CD14-positive monocyte (primary cell): ENCODE measurements around the gene SYAP1. TPM values are rescaled to one million over a fixed set of nuclear protein-coding genes. Genes with fewer than 3 reads are reported as not detected.

Experiments used
- DNase-seq, 3 donors: peaks; one replicate each; pipeline ENCODE4 v3.0.0-alpha.2; 2011 to 2022
- H2AFZ ChIP-seq: 2 replicates; pipeline ENCODE4 v1.6.0; 2012; ENCODE audit warnings: mild to moderate bottlenecking, low read depth, low read length, inconsistent platforms; ENCODE audit not compliant: insufficient read depth, poor library complexity, severe bottlenecking
- H3K27ac ChIP-seq, 2 donors: 1 replicate in 1 of 2; 2 replicates in 1 of 2; pipeline ENCODE4 v1.5.1; 2012 to 2013; ENCODE audit warnings: low read length in 2 of 2, control low read depth in 1 of 2, inconsistent platforms in 1 of 2, low read depth in 1 of 2, mild to moderate bottlenecking in 1 of 2
- H3K27me3 ChIP-seq, 2 donors: one replicate each; pipeline versions ENCODE4 v1.6.0 to v1.6.1; 2011 to 2013; ENCODE audit warnings: low read length in 2 of 2; ENCODE audit not compliant: control insufficient read depth in 2 of 2, insufficient read depth in 2 of 2
- H3K36me3 ChIP-seq, 2 donors: replicated peaks in 1 of 2; 1 replicate in 1 of 2; 2 replicates in 1 of 2; pipeline versions ENCODE4 v1.5.1 to v1.6.1; 2012 to 2013; ENCODE audit warnings: low read length in 2 of 2, control low read depth in 1 of 2, inconsistent platforms in 1 of 2, mild to moderate bottlenecking in 1 of 2; ENCODE audit not compliant: insufficient read depth in 2 of 2, control insufficient read depth in 1 of 2
- H3K4me1 ChIP-seq, 2 donors: 1 replicate in 1 of 2; 2 replicates in 1 of 2; pipeline versions ENCODE4 v1.5.1 to v1.6.1; 2012 to 2013; ENCODE audit warnings: low read length in 2 of 2, control low read depth in 1 of 2, inconsistent platforms in 1 of 2, mild to moderate bottlenecking in 1 of 2, moderate library complexity in 1 of 2; ENCODE audit not compliant: insufficient read depth in 2 of 2, control insufficient read depth in 1 of 2
- H3K4me2 ChIP-seq: replicated peaks from 2 replicates; pipeline ENCODE3; 2012; ENCODE audit warnings: low read length, moderate library complexity, mild to moderate bottlenecking; ENCODE audit not compliant: poor library complexity, severe bottlenecking; ENCODE audit errors: extremely low read depth
- H3K4me3 ChIP-seq, 3 experiments: fragments of 200-600 bp in 1 of 3; sonication (generic) in 1 of 3; replicated peaks in 1 of 3; 1 replicate in 2 of 3; 2 replicates in 1 of 3; pipeline ENCODE4 v1.5.1; 2011 to 2013; ENCODE audit warnings: low read length in 3 of 3, mild to moderate bottlenecking in 3 of 3, control low read depth in 2 of 3, low read depth in 2 of 3, inconsistent platforms in 1 of 3, moderate library complexity in 1 of 3
- H3K79me2 ChIP-seq: 2 replicates; pipeline ENCODE4 v1.6.0; 2012; ENCODE audit warnings: mild to moderate bottlenecking, control low read depth, inconsistent platforms, low read length, moderate library complexity; ENCODE audit not compliant: insufficient read depth
- H3K9ac ChIP-seq: 2 replicates; pipeline ENCODE4 v1.6.0; 2017; ENCODE audit warnings: low read length, mild to moderate bottlenecking; ENCODE audit not compliant: insufficient read depth, poor library complexity, severe bottlenecking
- H3K9me3 ChIP-seq, 2 donors: replicated peaks in 1 of 2; 1 replicate in 1 of 2; 2 replicates in 1 of 2; pipeline versions ENCODE4 v1.5.1 to v1.6.1; 2012 to 2013; ENCODE audit warnings: low read length in 2 of 2, control low read depth in 1 of 2; ENCODE audit not compliant: control insufficient read depth in 1 of 2, insufficient read depth in 1 of 2
- H4K20me1 ChIP-seq: 2 replicates; pipeline ENCODE4 v1.6.0; 2012; ENCODE audit warnings: mild to moderate bottlenecking, low read length, control low read depth, moderate library complexity; ENCODE audit not compliant: insufficient read depth
- H3K27ac Mint-ChIP-seq, 7 donors: one replicate each; pipeline ENCODE4 v1.8.0; 2020; ENCODE audit warnings: mild to moderate bottlenecking in 7 of 7, mixed read lengths in 7 of 7, moderate library complexity in 6 of 7, inconsistent platforms in 2 of 7
- H3K27me3 Mint-ChIP-seq, 3 donors: one replicate each; pipeline ENCODE4 v1.8.0; 2021 to 2022; ENCODE audit warnings: low read depth in 3 of 3, mild to moderate bottlenecking in 3 of 3, mixed read lengths in 3 of 3, moderate library complexity in 3 of 3, inconsistent platforms in 1 of 3
- H3K36me3 Mint-ChIP-seq, 2 donors: one replicate each; pipeline ENCODE4 v1.8.0; 2020; ENCODE audit warnings: mixed read lengths in 2 of 2, inconsistent platforms in 1 of 2, mild to moderate bottlenecking in 1 of 2
- H3K4me1 Mint-ChIP-seq: one replicate; pipeline ENCODE4 v1.8.0; 2020; ENCODE audit warnings: mild to moderate bottlenecking, mixed read lengths
- H3K4me3 Mint-ChIP-seq, 2 donors: one replicate each; pipeline ENCODE4 v1.8.0; 2020; ENCODE audit warnings: mild to moderate bottlenecking in 2 of 2, mixed read lengths in 2 of 2, moderate library complexity in 1 of 2
- H3K9me3 Mint-ChIP-seq, 7 donors: one replicate each; pipeline ENCODE4 v1.8.0; 2020 to 2022; ENCODE audit warnings: mixed read lengths in 7 of 7, mild to moderate bottlenecking in 6 of 7, moderate library complexity in 6 of 7, inconsistent platforms in 2 of 7
- WGBS: methylation state at CpG from one replicate; pipeline ENCODE4 v1.1.5; 2013; ENCODE audit warnings: missing lambda C conversion rate; ENCODE audit not compliant: insufficient coverage; 5-methylcytosine and 5-hydroxymethylcytosine counted together
- intact Hi-C, 2 donors: fragments of 100-400 bp; cut with micrococcal nuclease; formaldehyde crosslinking; loops; one replicate each; pipeline versions ENCODE4 v1.15.0 to v1.15.1; 2023
- polyA plus RNA-seq, 3 donors: library from polyadenylated mRNA; depleted of rRNA in 1 of 3; unstranded in 2 of 3; stranded (reverse) in 1 of 3; fragments of 300-500 nt in 2 of 3; fragments of >200 nt in 1 of 3; fragmentation: Illumina TruSeq in 2 of 3; gene quantifications; 1 replicate in 2 of 3; 2 replicates in 1 of 3; pipeline ENCODE4 v1.2.3, GENCODE V29; 2012 to 2021
- TF ChIP-seq, protein P1 (sequence below): fragments of 200-600 bp; IDR thresholded peaks from one replicate; pipeline ENCODE4 v1.8.0; 2022; ENCODE audit warnings: antibody characterized with exemption, mild to moderate bottlenecking

Gene SYAP1
- polyA plus RNA-seq, 3 donors: 4.2 to 9.0 (median 7.1) TPM

DNA sequence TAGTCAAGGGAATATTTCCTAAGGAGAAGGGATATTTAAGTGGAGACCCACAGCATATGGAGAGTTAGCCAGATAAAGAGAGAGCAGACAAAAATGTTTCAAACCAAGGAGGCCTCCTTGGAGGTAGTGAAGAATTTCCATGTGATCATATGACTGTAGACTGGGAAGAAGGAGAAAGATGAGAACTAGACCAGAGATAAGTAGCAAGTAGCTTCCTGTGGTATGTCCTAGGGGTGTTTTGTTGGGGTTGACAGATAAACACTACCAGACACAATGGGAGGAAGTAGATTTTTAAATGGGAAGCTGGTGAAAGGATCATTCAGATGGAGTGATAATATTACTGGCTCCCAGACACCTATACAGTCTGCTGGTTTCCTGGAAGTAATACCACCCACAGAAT, 13.6 kb downstream of the SYAP1 start:
- Histone ChIP-seq H3K9me3 (no peaks in the 10 kb centered on the region), H3K9ac (no peak overlapping the region), H2AFZ (no peak overlapping the region), H3K4me2 (no peak overlapping the region), H3K27me3 (peaks cover 0 to 4% of the 10 kb centered on the region in 2 donors), H3K4me3 (no peak overlapping the region), H4K20me1 (peaks cover 12% of the 10 kb centered on the region), H3K79me2 (peaks cover 7% of the 10 kb centered on the region), H3K36me3 (peaks cover 24 to 25% of the 10 kb centered on the region in 2 donors), H3K27ac (no peak overlapping the region), H3K4me1 (no peaks in the 10 kb centered on the region)
- TF ChIP-seq, protein P1, sequence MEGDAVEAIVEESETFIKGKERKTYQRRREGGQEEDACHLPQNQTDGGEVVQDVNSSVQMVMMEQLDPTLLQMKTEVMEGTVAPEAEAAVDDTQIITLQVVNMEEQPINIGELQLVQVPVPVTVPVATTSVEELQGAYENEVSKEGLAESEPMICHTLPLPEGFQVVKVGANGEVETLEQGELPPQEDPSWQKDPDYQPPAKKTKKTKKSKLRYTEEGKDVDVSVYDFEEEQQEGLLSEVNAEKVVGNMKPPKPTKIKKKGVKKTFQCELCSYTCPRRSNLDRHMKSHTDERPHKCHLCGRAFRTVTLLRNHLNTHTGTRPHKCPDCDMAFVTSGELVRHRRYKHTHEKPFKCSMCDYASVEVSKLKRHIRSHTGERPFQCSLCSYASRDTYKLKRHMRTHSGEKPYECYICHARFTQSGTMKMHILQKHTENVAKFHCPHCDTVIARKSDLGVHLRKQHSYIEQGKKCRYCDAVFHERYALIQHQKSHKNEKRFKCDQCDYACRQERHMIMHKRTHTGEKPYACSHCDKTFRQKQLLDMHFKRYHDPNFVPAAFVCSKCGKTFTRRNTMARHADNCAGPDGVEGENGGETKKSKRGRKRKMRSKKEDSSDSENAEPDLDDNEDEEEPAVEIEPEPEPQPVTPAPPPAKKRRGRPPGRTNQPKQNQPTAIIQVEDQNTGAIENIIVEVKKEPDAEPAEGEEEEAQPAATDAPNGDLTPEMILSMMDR: no peak
- peak overlapping the region in 2 of 7 donors; percentile 64 to 67 for H3K27ac Mint-ChIP-seq
- peaks cover 0 to 32% (median 2%) of the 10 kb centered on the region in 3 donors for H3K27me3 Mint-ChIP-seq
- intact Hi-C loops: no loop called here
- no peak for DNase-seq
- no peaks in the 10 kb centered on the region for H3K4me1 Mint-ChIP-seq
- H3K36me3 Mint-ChIP-seq: peaks cover 18 to 27% of the 10 kb centered on the region in 2 donors
- no peak overlapping the region for H3K4me3 Mint-ChIP-seq
- peaks cover 0 to 7% (median 2%) of the 10 kb centered on the region in 7 donors for H3K9me3 Mint-ChIP-seq

DNA sequence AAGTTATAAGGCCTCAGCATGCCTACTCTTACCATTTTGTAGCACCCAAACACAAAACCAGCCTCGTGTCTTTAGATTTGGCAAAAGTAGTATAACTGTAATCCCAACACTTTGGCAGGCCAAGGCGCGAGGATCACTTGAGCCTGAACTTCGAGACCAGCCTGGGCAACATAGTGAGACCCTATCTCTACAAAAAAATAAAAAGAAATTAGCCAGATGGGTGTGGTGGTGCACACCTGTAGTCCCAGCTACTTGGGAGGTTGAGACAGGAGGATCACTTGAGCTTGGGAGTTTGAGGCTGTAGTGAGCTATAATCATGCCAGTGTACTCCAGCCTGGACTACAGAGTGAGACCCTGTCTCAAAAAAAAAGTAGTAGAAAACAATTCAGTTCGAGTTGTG, 17.6 kb downstream of the SYAP1 start:
- no peak overlapping the region for H3K4me3 ChIP-seq
- H3K36me3 ChIP-seq: peaks cover 24 to 54% of the 10 kb centered on the region in 2 donors
- H3K9ac ChIP-seq: no peak overlapping the region
- TF ChIP-seq, protein P1: no peak
- WGBS: no CpG with 5 or more reads among the region's 5 CpGs
- H3K79me2 ChIP-seq: no peaks in the 10 kb centered on the region
- H3K4me1 ChIP-seq: no peaks in the 10 kb centered on the region
- H2AFZ ChIP-seq: no peak overlapping the region
- no peaks in the 10 kb centered on the region for H3K9me3 ChIP-seq
- peaks cover 40 to 56% of the 10 kb centered on the region in 2 donors for H3K36me3 Mint-ChIP-seq
- H4K20me1 ChIP-seq: peaks cover 12% of the 10 kb centered on the region
- peaks cover 0 to 4% of the 10 kb centered on the region in 2 donors for H3K27me3 ChIP-seq
- H3K9me3 Mint-ChIP-seq: peaks cover 0 to 2% (median 0%) of the 10 kb centered on the region in 7 donors
- no peak overlapping the region for H3K27ac ChIP-seq
- no peak overlapping the region for H3K4me3 Mint-ChIP-seq
- intact Hi-C loops: no loop called here
- peaks cover 8% of the 10 kb centered on the region for H3K4me1 Mint-ChIP-seq
- H3K27ac Mint-ChIP-seq: peak overlapping the region in 1 of 7 donors; percentile 22
- H3K27me3 Mint-ChIP-seq: peaks cover 0 to 30% (median 2%) of the 10 kb centered on the region in 3 donors
- no peak overlapping the region for H3K4me2 ChIP-seq
- no peak for DNase-seq
